Esophagus squamous epithelium (tissue), 4 donors: Measurements from ENCODE around the gene PARD3.

Experiments used
- POLR2A ChIP-seq, 4 donors: fragments of 450-650 bp; IDR thresholded peaks; one replicate each; pipeline ENCODE4 v1.6.1; 2017; ENCODE audit warnings: antibody characterized with exemption in 4 of 4, mild to moderate bottlenecking in 4 of 4, moderate library complexity in 3 of 4
- TF ChIP-seq, protein P1 (sequence below), 6 experiments: fragments of 450-650 bp in 4 of 6; fragments of 200-600 bp in 2 of 6; sonication (generic) in 2 of 6; IDR thresholded peaks; one replicate each; pipeline ENCODE4 v1.5.1; 2016 to 2019; ENCODE audit warnings: antibody characterized with exemption in 6 of 6, mild to moderate bottlenecking in 4 of 6, moderate library complexity in 4 of 6

DNA sequence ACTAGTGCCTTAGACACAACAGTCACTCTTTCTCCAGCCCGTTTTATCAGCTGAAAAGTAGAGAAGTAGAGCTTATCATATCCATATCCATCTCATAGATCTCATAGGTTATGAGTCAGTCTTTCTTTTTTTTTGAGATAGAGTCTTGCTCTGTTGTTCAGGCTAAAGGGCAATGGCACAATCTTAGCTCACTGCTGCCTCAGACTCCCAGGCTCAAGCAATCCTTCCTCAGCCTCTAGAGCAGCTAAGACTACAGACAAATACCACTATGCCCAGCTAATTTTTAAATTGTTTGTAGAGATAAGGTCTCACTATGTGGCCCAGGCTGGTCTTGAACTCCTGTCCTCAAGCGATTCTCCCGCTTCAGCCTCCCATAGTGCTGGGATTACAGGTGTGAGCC lies 2.5 kb upstream of the PARD3 start:
- TF ChIP-seq, protein P1, sequence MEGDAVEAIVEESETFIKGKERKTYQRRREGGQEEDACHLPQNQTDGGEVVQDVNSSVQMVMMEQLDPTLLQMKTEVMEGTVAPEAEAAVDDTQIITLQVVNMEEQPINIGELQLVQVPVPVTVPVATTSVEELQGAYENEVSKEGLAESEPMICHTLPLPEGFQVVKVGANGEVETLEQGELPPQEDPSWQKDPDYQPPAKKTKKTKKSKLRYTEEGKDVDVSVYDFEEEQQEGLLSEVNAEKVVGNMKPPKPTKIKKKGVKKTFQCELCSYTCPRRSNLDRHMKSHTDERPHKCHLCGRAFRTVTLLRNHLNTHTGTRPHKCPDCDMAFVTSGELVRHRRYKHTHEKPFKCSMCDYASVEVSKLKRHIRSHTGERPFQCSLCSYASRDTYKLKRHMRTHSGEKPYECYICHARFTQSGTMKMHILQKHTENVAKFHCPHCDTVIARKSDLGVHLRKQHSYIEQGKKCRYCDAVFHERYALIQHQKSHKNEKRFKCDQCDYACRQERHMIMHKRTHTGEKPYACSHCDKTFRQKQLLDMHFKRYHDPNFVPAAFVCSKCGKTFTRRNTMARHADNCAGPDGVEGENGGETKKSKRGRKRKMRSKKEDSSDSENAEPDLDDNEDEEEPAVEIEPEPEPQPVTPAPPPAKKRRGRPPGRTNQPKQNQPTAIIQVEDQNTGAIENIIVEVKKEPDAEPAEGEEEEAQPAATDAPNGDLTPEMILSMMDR (IDR thresholded peaks at IDR 0.05), result no peak
- no peak for TF ChIP-seq POLR2A (IDR thresholded peaks at IDR 0.05)
